Right lung (tissue), 5 donors: ENCODE measurements around the gene ANKLE1. TPM values are rescaled to one million over a fixed set of nuclear protein-coding genes. Genes with fewer than 3 reads are reported as not detected.

Source experiments
- polyA plus RNA-seq, 5 donors: library from polyadenylated mRNA; unstranded; fragments of 120-200 nt; gene quantifications; one replicate each; pipeline versions ENCODE4 v1.2.1 to v1.2.3, GENCODE V29; 2013; ENCODE audit warnings: inconsistent platforms in 1 of 5, low replicate concordance in 1 of 5; ENCODE audit not compliant: insufficient read length in 5 of 5, insufficient read depth in 1 of 5

ANKLE1 gene
- polyA plus RNA-seq, 5 donors, result 1.3 to 2.2 (median 1.8) TPM

Other genes starting within 250 kb of the ANKLE1 start
- 10 to 100 TPM; 11.1 to 16.7 (median 13.4) TPM for gene HAUS8, start 206.4 kb upstream of the ANKLE1 start, polyA plus RNA-seq
- 10 to 100 TPM; 43.6 to 64.8 (median 55.6) TPM for gene MYO9B, start 206.1 kb upstream of the ANKLE1 start, polyA plus RNA-seq
- gene USE1, start 66.5 kb upstream of the ANKLE1 start, polyA plus RNA-seq, result 10 to 100 TPM; 28.0 to 44.7 (median 33.5) TPM
- gene OCEL1, start 55.7 kb upstream of the ANKLE1 start, polyA plus RNA-seq, result 10 to 100 TPM; 10.7 to 22.8 (median 12.0) TPM
- 10 to 100 TPM; 19.8 to 46.6 (median 24.9) TPM for gene NR2F6, start 36.0 kb upstream of the ANKLE1 start, polyA plus RNA-seq
- 10 to 100 TPM in 3 of 5 donors, 1 to 10 TPM in 2; 9.2 to 12.0 (median 10.3) TPM for gene USHBP1, start 17.2 kb upstream of the ANKLE1 start, polyA plus RNA-seq
- 100 to 1,000 TPM; 103 to 116 (median 106) TPM for gene BABAM1, start 14.5 kb upstream of the ANKLE1 start, polyA plus RNA-seq
- gene ABHD8, start 21.5 kb downstream of the ANKLE1 start, polyA plus RNA-seq, result 10 to 100 TPM in 3 of 5 donors, 1 to 10 TPM in 2; 5.9 to 15.2 (median 10.4) TPM
- 10 to 100 TPM; 31.0 to 52.5 (median 36.6) TPM for gene MRPL34, start 24.0 kb downstream of the ANKLE1 start, polyA plus RNA-seq
- 10 to 100 TPM; 27.5 to 40.6 (median 30.2) TPM for gene DDA1, start 27.7 kb downstream of the ANKLE1 start, polyA plus RNA-seq
- gene ANO8, start 53.0 kb downstream of the ANKLE1 start, polyA plus RNA-seq, result 10 to 100 TPM in 3 of 5 donors, 1 to 10 TPM in 2; 8.1 to 13.0 (median 11.9) TPM
- 10 to 100 TPM; 18.1 to 29.1 (median 23.0) TPM for gene GTPBP3, start 55.7 kb downstream of the ANKLE1 start, polyA plus RNA-seq
- 10 to 100 TPM; 10.1 to 24.4 (median 19.6) TPM for gene PLVAP, start 95.4 kb downstream of the ANKLE1 start, polyA plus RNA-seq
- under 1 TPM in 4 of 5 donors, not detected in 1; 0.13 to 0.27 (median 0.21) TPM for gene CCDC194, start 112.3 kb downstream of the ANKLE1 start, polyA plus RNA-seq
- 10 to 100 TPM; 15.2 to 21.7 (median 17.8) TPM for gene BST2, start 123.7 kb downstream of the ANKLE1 start, polyA plus RNA-seq
- gene MVB12A, start 138.1 kb downstream of the ANKLE1 start, polyA plus RNA-seq, result 10 to 100 TPM; 38.1 to 73.5 (median 48.8) TPM
- 1 to 10 TPM; 1.2 to 2.7 (median 1.7) TPM for gene TMEM221, start 166.8 kb downstream of the ANKLE1 start, polyA plus RNA-seq
- under 1 TPM in 2 of 5 donors, not detected in 3; 0.11 to 0.26 TPM for gene NXNL1, start 179.0 kb downstream of the ANKLE1 start, polyA plus RNA-seq
- 10 to 100 TPM; 17.0 to 28.4 (median 25.1) TPM for gene SLC27A1, start 188.6 kb downstream of the ANKLE1 start, polyA plus RNA-seq
- gene PGLS, start 229.7 kb downstream of the ANKLE1 start, polyA plus RNA-seq, result 100 to 1,000 TPM in 1 of 5 donors, 10 to 100 TPM in 4; 55.1 to 105 (median 65.2) TPM